GM18520 (cell line): Measurements from ENCODE around the gene MKRN2OS.

Source experiments
- ATAC-seq: cut with Tn5 transposase; IDR thresholded peaks from one replicate; pipeline ENCODE4 v1.9.1; 2021; ENCODE audit not compliant: unreplicated experiment

The MKRN2OS gene

GRCh38 chr3:12545473-12545791, at the start of gene MKRN2OS:
MKRN2OS (minus strand) TSS chr3:12545499; CDS start chr3:12545464, 35 bp downstream.
- no peak for ATAC-seq

- ATAC-seq, result no peak
Measured at GRCh38 chr3:12593473-12593872, 48.2 kb upstream of the MKRN2OS start.

GRCh38 chr3:12591997-12592715, 46.9 kb upstream of the MKRN2OS start:
- no peak for ATAC-seq

- no peak for ATAC-seq
Measured at GRCh38 chr3:12591456-12591855, 46.2 kb upstream of the MKRN2OS start.

GRCh38 chr3:12590096-12590495, 44.8 kb upstream of the MKRN2OS start:
- no peak for ATAC-seq

- ATAC-seq, result no peak
Measured at GRCh38 chr3:12588039-12589009, 43.0 kb upstream of the MKRN2OS start.

- ATAC-seq, result no peak
Measured at GRCh38 chr3:12586403-12586802, 41.1 kb upstream of the MKRN2OS start.

- no peak for ATAC-seq
Measured at GRCh38 chr3:12585970-12586369, 40.7 kb upstream of the MKRN2OS start.

GRCh38 chr3:12585181-12585580, 39.9 kb upstream of the MKRN2OS start:
- ATAC-seq, result no peak

- ATAC-seq, result no peak
Measured at GRCh38 chr3:12584083-12584482, 38.8 kb upstream of the MKRN2OS start.

- no peak for ATAC-seq
Measured at GRCh38 chr3:12583280-12583679, 38.0 kb upstream of the MKRN2OS start.

GRCh38 chr3:12582730-12583129, 37.4 kb upstream of the MKRN2OS start:
- ATAC-seq, result no peak

GRCh38 chr3:12579905-12580304, 34.6 kb upstream of the MKRN2OS start:
- no peak for ATAC-seq

GRCh38 chr3:12579456-12579855, 34.2 kb upstream of the MKRN2OS start:
- ATAC-seq, result no peak

- no peak for ATAC-seq
Measured at GRCh38 chr3:12578742-12579141, 33.4 kb upstream of the MKRN2OS start.

GRCh38 chr3:12577379-12577778, 32.1 kb upstream of the MKRN2OS start:
- ATAC-seq, result no peak

- no peak for ATAC-seq
Measured at GRCh38 chr3:12574661-12575060, 29.4 kb upstream of the MKRN2OS start.

- ATAC-seq, result no peak
Measured at GRCh38 chr3:12574131-12574530, 28.8 kb upstream of the MKRN2OS start.

GRCh38 chr3:12571986-12572385, 26.7 kb upstream of the MKRN2OS start:
- ATAC-seq, result no peak

GRCh38 chr3:12569836-12570235, 24.5 kb upstream of the MKRN2OS start:
- no peak for ATAC-seq

GRCh38 chr3:12568747-12569146, 23.4 kb upstream of the MKRN2OS start:
- ATAC-seq, result no peak

- no peak for ATAC-seq
Measured at GRCh38 chr3:12566976-12567375, 21.7 kb upstream of the MKRN2OS start.
